Gastroesophageal sphincter (tissue), 3 donors: ENCODE results near the gene ST3GAL5.

Source experiments
- CTCF ChIP-seq, 4 experiments: fragments of 200-600 bp in 2 of 4; fragments of 450-650 bp in 2 of 4; sonication (generic) in 1 of 4; IDR thresholded peaks; one replicate each; pipeline ENCODE4 v1.5.1; 2017 to 2019; ENCODE audit warnings: antibody characterized with exemption in 4 of 4, mild to moderate bottlenecking in 2 of 4, moderate library complexity in 2 of 4
- POLR2A ChIP-seq, 2 donors: fragments of 450-650 bp; IDR thresholded peaks; one replicate each; pipeline ENCODE4 v1.6.1; 2017; ENCODE audit warnings: antibody characterized with exemption in 2 of 2, mild to moderate bottlenecking in 2 of 2, moderate library complexity in 1 of 2
- POLR2AphosphoS5 ChIP-seq: sonication (generic); formaldehyde crosslinking; IDR thresholded peaks from one replicate; pipeline ENCODE4 v1.6.1; 2017; ENCODE audit warnings: antibody characterized with exemption

GRCh38 chr2:85861180-85861579, 27.6 kb downstream of the ST3GAL5 start:
- no peak for TF ChIP-seq POLR2A (IDR thresholded peaks at IDR 0.05)
- no peak for TF ChIP-seq POLR2AphosphoS5
- no peak for TF ChIP-seq CTCF (IDR thresholded peaks at IDR 0.05)
